Karpas-422 (cell line): Measurements from ENCODE around the gene TMEM52B. TPM values are rescaled to one million over a fixed set of nuclear protein-coding genes. Genes with fewer than 3 reads are reported as not detected.

Experiments used
- DNase-seq: peaks from one replicate; pipeline ENCODE4 v3.0.0-alpha.2; 2015
- H2AFZ ChIP-seq: fragments of 200-600 bp; sonication (generic); 2 replicates; pipeline ENCODE4 v1.6.1; 2014; ENCODE audit warnings: antibody characterized with exemption, low read length, mixed read lengths
- H3K27ac ChIP-seq: fragments of 200-600 bp; sonication (generic); 2 replicates; pipeline ENCODE4 v1.5.1; 2014; ENCODE audit warnings: mild to moderate bottlenecking, low read length, moderate library complexity
- H3K27me3 ChIP-seq: fragments of 200-600 bp; sonication (generic); 2 replicates; pipeline ENCODE4 v1.6.1; 2014; ENCODE audit warnings: low read length, mixed read lengths
- H3K36me3 ChIP-seq: fragments of 200-600 bp; sonication (generic); 2 replicates; pipeline ENCODE4 v1.6.1; 2014; ENCODE audit warnings: low read length, mixed read lengths; ENCODE audit not compliant: insufficient read depth
- H3K4me1 ChIP-seq: fragments of 200-600 bp; sonication (generic); 2 replicates; pipeline ENCODE4 v1.6.1; 2014; ENCODE audit warnings: mild to moderate bottlenecking, low read length, mixed read lengths
- H3K4me2 ChIP-seq: fragments of 200-600 bp; sonication (generic); 2 replicates; pipeline ENCODE4 v1.6.1; 2014; ENCODE audit warnings: low read length, low read depth, mild to moderate bottlenecking; ENCODE audit not compliant: poor library complexity, severe bottlenecking
- H3K4me3 ChIP-seq: fragments of 200-600 bp; sonication (generic); 2 replicates; pipeline ENCODE4 v1.5.1; 2014; ENCODE audit warnings: mild to moderate bottlenecking, antibody characterized with exemption, low read length, mixed read lengths
- H3K79me2 ChIP-seq: fragments of 200-600 bp; sonication (generic); 2 replicates; pipeline ENCODE4 v1.6.1; 2014; ENCODE audit warnings: mild to moderate bottlenecking, low read length, mixed read lengths
- H3K9ac ChIP-seq: fragments of 200-600 bp; sonication (generic); 2 replicates; pipeline ENCODE4 v1.6.0; 2014; ENCODE audit warnings: low read length
- H3K9me2 ChIP-seq: fragments of 200-600 bp; sonication (generic), shearing (Covaris generic); replicated peaks from 2 replicates; pipeline ENCODE4 v1.6.0; 2014; ENCODE audit warnings: mild to moderate bottlenecking, low read length, moderate library complexity; ENCODE audit not compliant: insufficient read depth
- H3K9me3 ChIP-seq: fragments of 300-700, 200-600 bp; sonication (generic); 2 replicates; pipeline ENCODE4 v1.6.1; 2014; ENCODE audit warnings: low read length, mixed read lengths
- H4K20me1 ChIP-seq: fragments of 200-600 bp; sonication (generic); 2 replicates; pipeline ENCODE4 v1.6.1; 2014; ENCODE audit warnings: mild to moderate bottlenecking, antibody characterized with exemption, low read length, low read depth; ENCODE audit not compliant: insufficient read depth
- total RNA-seq: library from RNA; depleted of rRNA; stranded (reverse); fragments of >200 nt; shearing (Covaris generic); gene quantifications from 2 replicates; pipeline ENCODE4 v1.2.3, GENCODE V29; 2014; ENCODE audit warnings: low replicate concordance; rRNA removed

TMEM52B gene
- total RNA-seq, result not detected in 2 replicates

- Histone ChIP-seq H4K20me1 (no peaks in the 10 kb centered on the region), H3K27me3 (no peaks in the 10 kb centered on the region), H3K9me2 (no peaks in the 10 kb centered on the region), H2AFZ (no peak within 1 kb of the TSS), H3K4me2 (no peak within 1 kb of the TSS), H3K4me3 (no peak within 1 kb of the TSS), H3K79me2 (no peaks in the 10 kb centered on the region), H3K9ac (no peak within 1 kb of the TSS), H3K9me3 (no peaks in the 10 kb centered on the region), H3K4me1 (no peaks in the 10 kb centered on the region), H3K36me3 (no peaks in the 10 kb centered on the region), H3K27ac (no peak within 1 kb of the TSS)
- no peak for DNase-seq
Measured at GRCh38 chr12:10178821-10179220, at the start of gene TMEM52B. Gene TMEM52B (plus strand): TSS chr12:10179032. CDS start chr12:10179575, 543 bp downstream.

GRCh38 chr12:10130042-10130441, 48.8 kb upstream of the TMEM52B start, which contains the start of gene CLEC7A:
Gene CLEC7A (minus strand): TSS chr12:10130199. CDS start chr12:10130082, 117 bp downstream.
- H3K27me3 ChIP-seq, result no peaks in the 10 kb centered on the region
- no peaks in the 10 kb centered on the region for H4K20me1 ChIP-seq
- H3K9me3 ChIP-seq, result no peaks in the 10 kb centered on the region
- peak; percentile 75 for DNase-seq
- H3K4me1 ChIP-seq, result peaks cover 24% of the 10 kb centered on the region
- H3K36me3 ChIP-seq, result no peaks in the 10 kb centered on the region
- H3K27ac ChIP-seq, result no peak within 1 kb of the TSS
- H3K4me3 ChIP-seq, result no peak within 1 kb of the TSS
- H3K9ac ChIP-seq, result no peak within 1 kb of the TSS
- H3K9me2 ChIP-seq, result no peaks in the 10 kb centered on the region
- H3K79me2 ChIP-seq, result no peaks in the 10 kb centered on the region
- H2AFZ ChIP-seq, result no peak within 1 kb of the TSS
- H3K4me2 ChIP-seq, result peak within 1 kb of the TSS; percentile 47

- no peak overlapping the region for H3K4me2 ChIP-seq
- H4K20me1 ChIP-seq, result no peaks in the 10 kb centered on the region
- H3K4me3 ChIP-seq, result no peak overlapping the region
- H3K9me2 ChIP-seq, result no peaks in the 10 kb centered on the region
- H3K27me3 ChIP-seq, result no peaks in the 10 kb centered on the region
- no peaks in the 10 kb centered on the region for H3K36me3 ChIP-seq
- H3K9ac ChIP-seq, result no peak overlapping the region
- peaks cover 24% of the 10 kb centered on the region for H3K4me1 ChIP-seq
- H2AFZ ChIP-seq, result no peak overlapping the region
- no peaks in the 10 kb centered on the region for H3K79me2 ChIP-seq
- no peak for DNase-seq
- H3K9me3 ChIP-seq, result no peaks in the 10 kb centered on the region
- H3K27ac ChIP-seq, result no peak overlapping the region
Measured at GRCh38 chr12:10131111-10131690, 47.6 kb upstream of the TMEM52B start.

GRCh38 chr12:10132850-10133370, 45.9 kb upstream of the TMEM52B start:
- no peaks in the 10 kb centered on the region for H3K79me2 ChIP-seq
- no peaks in the 10 kb centered on the region for H4K20me1 ChIP-seq
- no peaks in the 10 kb centered on the region for H3K27me3 ChIP-seq
- H3K9ac ChIP-seq, result no peak overlapping the region
- H3K4me3 ChIP-seq, result no peak overlapping the region
- no peaks in the 10 kb centered on the region for H3K36me3 ChIP-seq
- H3K4me2 ChIP-seq, result no peak overlapping the region
- H3K4me1 ChIP-seq, result peaks cover 24% of the 10 kb centered on the region
- no peaks in the 10 kb centered on the region for H3K9me2 ChIP-seq
- no peak for DNase-seq
- H3K27ac ChIP-seq, result no peak overlapping the region
- H2AFZ ChIP-seq, result no peak overlapping the region
- H3K9me3 ChIP-seq, result no peaks in the 10 kb centered on the region

- no peaks in the 10 kb centered on the region for H3K27me3 ChIP-seq
- no peak overlapping the region for H3K27ac ChIP-seq
- H3K9me3 ChIP-seq, result no peaks in the 10 kb centered on the region
- H3K9me2 ChIP-seq, result no peaks in the 10 kb centered on the region
- H3K4me2 ChIP-seq, result no peak overlapping the region
- no peak overlapping the region for H3K9ac ChIP-seq
- H3K79me2 ChIP-seq, result no peaks in the 10 kb centered on the region
- no peaks in the 10 kb centered on the region for H3K36me3 ChIP-seq
- H4K20me1 ChIP-seq, result no peaks in the 10 kb centered on the region
- no peak overlapping the region for H3K4me3 ChIP-seq
- peaks cover 11% of the 10 kb centered on the region for H3K4me1 ChIP-seq
- no peak for DNase-seq
- no peak overlapping the region for H2AFZ ChIP-seq
Measured at GRCh38 chr12:10135126-10135525, 43.7 kb upstream of the TMEM52B start.

GRCh38 chr12:10136637-10137205, 42.1 kb upstream of the TMEM52B start:
- no peaks in the 10 kb centered on the region for H3K36me3 ChIP-seq
- H2AFZ ChIP-seq, result no peak overlapping the region
- no peaks in the 10 kb centered on the region for H3K9me3 ChIP-seq
- no peak overlapping the region for H3K4me3 ChIP-seq
- H3K4me2 ChIP-seq, result no peak overlapping the region
- H3K4me1 ChIP-seq, result no peaks in the 10 kb centered on the region
- DNase-seq, result no peak
- no peaks in the 10 kb centered on the region for H3K27me3 ChIP-seq
- H3K27ac ChIP-seq, result no peak overlapping the region
- no peak overlapping the region for H3K9ac ChIP-seq
- H3K9me2 ChIP-seq, result no peaks in the 10 kb centered on the region
- H4K20me1 ChIP-seq, result no peaks in the 10 kb centered on the region
- H3K79me2 ChIP-seq, result no peaks in the 10 kb centered on the region

GRCh38 chr12:10140001-10140400, 38.8 kb upstream of the TMEM52B start:
- H3K27ac ChIP-seq, result no peak overlapping the region
- no peak overlapping the region for H3K4me3 ChIP-seq
- H3K79me2 ChIP-seq, result no peaks in the 10 kb centered on the region
- H3K9me2 ChIP-seq, result no peaks in the 10 kb centered on the region
- H4K20me1 ChIP-seq, result no peaks in the 10 kb centered on the region
- H3K9me3 ChIP-seq, result no peaks in the 10 kb centered on the region
- no peak overlapping the region for H3K9ac ChIP-seq
- DNase-seq, result peak; percentile 69
- H3K4me1 ChIP-seq, result no peaks in the 10 kb centered on the region
- no peaks in the 10 kb centered on the region for H3K27me3 ChIP-seq
- no peaks in the 10 kb centered on the region for H3K36me3 ChIP-seq
- H2AFZ ChIP-seq, result no peak overlapping the region
- no peak overlapping the region for H3K4me2 ChIP-seq

GRCh38 chr12:10142976-10143589, 35.7 kb upstream of the TMEM52B start:
- no peak for DNase-seq
- no peaks in the 10 kb centered on the region for H3K4me1 ChIP-seq
- H3K36me3 ChIP-seq, result no peaks in the 10 kb centered on the region
- no peak overlapping the region for H3K4me3 ChIP-seq
- no peak overlapping the region for H3K27ac ChIP-seq
- no peaks in the 10 kb centered on the region for H3K27me3 ChIP-seq
- no peaks in the 10 kb centered on the region for H3K79me2 ChIP-seq
- H3K9me3 ChIP-seq, result no peaks in the 10 kb centered on the region
- no peak overlapping the region for H3K9ac ChIP-seq
- no peaks in the 10 kb centered on the region for H4K20me1 ChIP-seq
- H3K4me2 ChIP-seq, result no peak overlapping the region
- no peak overlapping the region for H2AFZ ChIP-seq
- H3K9me2 ChIP-seq, result no peaks in the 10 kb centered on the region
